H1 (cell line): ENCODE data around the gene GAK.

Experiments used
- CREB1 ChIP-seq: IDR thresholded peaks from 2 replicates; pipeline ENCODE4 v1.6.1; 2012; ENCODE audit warnings: inconsistent platforms
- EGR1 ChIP-seq: IDR thresholded peaks from 2 replicates; pipeline ENCODE4 v1.6.1; 2011; ENCODE audit warnings: low read depth, low read length, borderline replicate concordance
- POLR2A ChIP-seq, 2 experiments: IDR thresholded peaks; 1 replicate in 1 of 2; 2 replicates in 1 of 2; pipeline ENCODE4 v1.6.1; 2011; ENCODE audit warnings: low read depth in 2 of 2, low read length in 2 of 2, mild to moderate bottlenecking in 2 of 2; ENCODE audit errors: control extremely low read depth in 1 of 2
- POLR2AphosphoS5 ChIP-seq: IDR thresholded peaks from 2 replicates; pipeline ENCODE4 v1.6.1; 2011; ENCODE audit warnings: low read depth, low read length
- TCF12 ChIP-seq: IDR thresholded peaks from 2 replicates; pipeline ENCODE4 v1.6.1; 2011; ENCODE audit warnings: low read depth, mild to moderate bottlenecking, low read length
- TF ChIP-seq, protein P1 (sequence below), 3 experiments: IDR thresholded peaks; 1 replicate in 2 of 3; 2 replicates in 1 of 3; pipeline versions ENCODE4 v1.5.1 to v1.6.1; 2011; ENCODE audit warnings: low read length in 3 of 3, mild to moderate bottlenecking in 3 of 3, inconsistent platforms in 2 of 3, low read depth in 1 of 3, moderate library complexity in 1 of 3; ENCODE audit not compliant: insufficient read depth in 1 of 3; ENCODE audit errors: control extremely low read depth in 1 of 3

DNA sequence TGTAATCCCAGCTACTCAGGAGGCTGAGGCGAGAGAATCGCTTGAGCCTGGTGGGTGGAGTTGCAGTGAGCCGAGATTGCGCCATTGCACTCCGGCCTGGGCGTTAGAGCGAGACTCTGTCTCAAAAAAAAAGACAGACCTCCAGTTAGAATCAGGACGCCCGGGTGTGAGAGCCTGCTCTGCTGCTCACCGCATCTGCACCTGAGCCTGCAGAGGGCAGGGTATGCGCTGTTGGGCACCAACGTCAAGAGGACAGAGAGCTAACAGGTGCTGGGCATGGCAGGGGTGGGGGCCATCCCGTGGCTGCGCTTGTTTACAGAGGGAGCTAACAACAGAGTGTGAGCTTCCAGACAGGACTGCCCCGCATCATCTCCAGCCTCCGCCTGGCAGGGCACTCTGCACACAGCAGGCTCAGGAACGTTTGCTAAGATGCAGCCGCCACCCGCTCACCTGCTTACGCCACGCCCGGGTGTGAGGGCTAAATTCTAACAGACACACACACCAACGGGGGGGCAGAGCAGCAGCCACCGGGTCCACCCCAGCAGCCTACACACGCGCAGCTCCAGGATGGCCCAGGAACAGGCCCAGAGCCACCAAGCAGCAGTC lies 56.2 kb downstream of the GAK start:
- TF ChIP-seq, protein P1, sequence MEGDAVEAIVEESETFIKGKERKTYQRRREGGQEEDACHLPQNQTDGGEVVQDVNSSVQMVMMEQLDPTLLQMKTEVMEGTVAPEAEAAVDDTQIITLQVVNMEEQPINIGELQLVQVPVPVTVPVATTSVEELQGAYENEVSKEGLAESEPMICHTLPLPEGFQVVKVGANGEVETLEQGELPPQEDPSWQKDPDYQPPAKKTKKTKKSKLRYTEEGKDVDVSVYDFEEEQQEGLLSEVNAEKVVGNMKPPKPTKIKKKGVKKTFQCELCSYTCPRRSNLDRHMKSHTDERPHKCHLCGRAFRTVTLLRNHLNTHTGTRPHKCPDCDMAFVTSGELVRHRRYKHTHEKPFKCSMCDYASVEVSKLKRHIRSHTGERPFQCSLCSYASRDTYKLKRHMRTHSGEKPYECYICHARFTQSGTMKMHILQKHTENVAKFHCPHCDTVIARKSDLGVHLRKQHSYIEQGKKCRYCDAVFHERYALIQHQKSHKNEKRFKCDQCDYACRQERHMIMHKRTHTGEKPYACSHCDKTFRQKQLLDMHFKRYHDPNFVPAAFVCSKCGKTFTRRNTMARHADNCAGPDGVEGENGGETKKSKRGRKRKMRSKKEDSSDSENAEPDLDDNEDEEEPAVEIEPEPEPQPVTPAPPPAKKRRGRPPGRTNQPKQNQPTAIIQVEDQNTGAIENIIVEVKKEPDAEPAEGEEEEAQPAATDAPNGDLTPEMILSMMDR (IDR thresholded peaks at IDR 0.05; ENCODE audit: control extremely low read depth in 1 of 3, insufficient read depth in 1 of 3, low read depth in 1 of 3, low read length in 3 of 3) = no peak
- no peak for TF ChIP-seq POLR2A (IDR thresholded peaks at IDR 0.05; ENCODE audit: control extremely low read depth in 1 of 2, low read depth in 2 of 2, low read length in 2 of 2)
- no peak for TF ChIP-seq CREB1
- TF ChIP-seq EGR1 = no peak
- TF ChIP-seq POLR2AphosphoS5 = no peak
- TF ChIP-seq TCF12 = no peak
